Peyer's patch (tissue), 4 donors: ENCODE data around the gene PTPRK.

Source experiments
- CTCF ChIP-seq, 6 experiments: fragments of 450-650 bp in 4 of 6; fragments of 200-600 bp in 2 of 6; sonication (generic) in 1 of 6; IDR thresholded peaks; one replicate each; pipeline ENCODE4 v1.5.1; 2017 to 2019; ENCODE audit warnings: antibody characterized with exemption in 6 of 6, mild to moderate bottlenecking in 3 of 6, moderate library complexity in 1 of 6
- POLR2A ChIP-seq, 2 donors: fragments of 450-650 bp; IDR thresholded peaks; one replicate each; pipeline ENCODE4 v1.5.1; 2017; ENCODE audit warnings: antibody characterized with exemption in 2 of 2, mild to moderate bottlenecking in 2 of 2, moderate library complexity in 2 of 2

- no peak for TF ChIP-seq CTCF (IDR thresholded peaks at IDR 0.05)
- TF ChIP-seq POLR2A (IDR thresholded peaks at IDR 0.05): no peak
These were observed 451.2 kb downstream of the PTPRK start for GRCh38 chr6:128069188-128069587.
